ENCODE data around the gene XXYLT1.

DNA sequence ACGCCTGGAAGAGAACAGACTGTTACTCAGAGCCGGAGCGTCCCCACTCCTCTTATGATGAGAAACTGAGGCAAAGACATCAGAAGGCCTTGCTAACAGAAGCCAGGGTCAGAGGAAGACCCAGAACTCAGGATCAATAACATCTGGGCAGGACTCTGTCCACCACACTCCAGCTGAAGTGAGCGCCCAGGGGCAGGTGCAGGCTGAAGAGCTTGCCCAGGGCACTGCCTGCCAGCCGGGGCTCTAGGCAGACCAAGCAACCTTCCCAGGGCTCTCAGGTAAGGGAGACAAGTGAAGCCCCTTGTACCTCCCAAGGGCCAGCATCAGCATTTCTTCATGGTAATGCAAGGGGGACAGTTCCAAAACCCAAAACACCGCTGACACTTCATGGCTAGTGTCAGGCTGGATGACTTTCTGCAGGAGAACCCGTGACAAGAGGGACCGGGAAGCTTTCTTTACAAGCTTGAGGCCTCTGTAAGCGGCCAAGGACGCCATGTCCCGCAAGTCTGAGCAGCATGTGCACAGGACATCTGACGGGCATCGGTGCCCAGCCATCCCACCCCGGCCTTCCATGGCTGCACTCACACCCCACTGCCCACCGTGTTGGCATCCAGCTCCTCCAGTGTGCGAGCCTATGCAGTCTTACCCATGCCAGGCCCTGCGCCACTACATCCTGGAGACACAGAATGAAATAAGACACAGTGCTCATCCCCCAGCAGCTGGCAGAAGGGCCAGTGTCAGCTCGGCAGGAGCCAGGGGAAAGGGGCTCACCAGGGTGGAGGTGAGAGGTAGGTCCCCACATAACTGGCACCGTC, 14.1 kb downstream of the XXYLT1 start:
- no peak for TF ChIP-seq CTCF (IDR thresholded peaks at IDR 0.05; ENCODE audit: low read depth, low read length, poor library complexity, severe bottlenecking)
- TF ChIP-seq EZH2phosphoT487 (IDR thresholded peaks at IDR 0.05; ENCODE audit: borderline replicate concordance, low read length): no peak

All from DOHH2 (cell line).